GM12878 (cell line): ENCODE data around the gene ASCL4. TPM values are rescaled to one million over a fixed set of nuclear protein-coding genes. Genes with fewer than 3 reads are reported as not detected.

Experiments
- ATAC-seq: fragments of 200-7000 bp; cut with Tn5 transposase; 3 replicates; pipeline ENCODE4 v1.9.1; 2020; ENCODE audit warnings: mild to moderate bottlenecking, moderate library complexity
- Bru-seq: library from RNA; stranded (reverse); fragments of 400-500 nt; gene quantifications from one replicate; lab custom pipeline; 2021; lab: Mats Ljungman, UMichigan
- BruChase-seq, 2 experiments: library from RNA; stranded (reverse); fragments of 400-500 nt; gene quantifications; one replicate each; lab custom pipeline; 2021; lab: Mats Ljungman, UMichigan
- BruUV-seq: library from RNA; stranded (reverse); fragments of 400-500 nt; replicated peaks from 2 replicates; lab custom pipeline; 2021; lab: Mats Ljungman, UMichigan
- CTCF ChIA-PET: fragments of 300-600 bp; sonication (Branson Sonifier 250); formaldehyde crosslinking; extraction: SDS; loops from one replicate; lab custom pipeline; 2021; ENCODE audit warnings: inconsistent platforms; lab: Yijun Ruan, JAX
- POLR2A ChIA-PET: fragments of 350-600 bp; formaldehyde crosslinking; extraction: SDS; loops from one replicate; lab custom pipeline; 2021; ENCODE audit warnings: inconsistent platforms; lab: Charles Lee
- RAD21 ChIA-PET: fragments of 300-600 bp; sonication (Branson Sonifier 250); formaldehyde crosslinking; loops from one replicate; lab custom pipeline; 2023; ENCODE audit warnings: antibody characterized with exemption; ENCODE audit not compliant: unreplicated experiment; lab: Charles Lee
- SMC1A ChIA-PET: fragments of 300-600 bp; sonication (Branson Sonifier 250); formaldehyde crosslinking; loops from one replicate; lab custom pipeline; 2023; ENCODE audit not compliant: unreplicated experiment, uncharacterized antibody; lab: Charles Lee
- DNase-seq: peaks from one replicate; pipeline ENCODE4 v3.0.0-alpha.2; 2011; ENCODE audit warnings: low read depth, low spot score
- FAIRE-seq: peaks from 3 replicates; lab custom pipeline; 2011; peaks lifted over from hg19 to GRCh38; lab: Jason Lieb, UNC
- H2AFZ ChIP-seq: 2 replicates; pipeline ENCODE4 v1.6.0; 2011; ENCODE audit warnings: low read depth, low read length, control low read depth; ENCODE audit not compliant: control insufficient read depth
- H3K27ac ChIP-seq: 2 replicates; pipeline ENCODE4 v1.5.1; 2011; ENCODE audit warnings: control low read depth; ENCODE audit not compliant: control insufficient read depth, insufficient read depth
- H3K27me3 ChIP-seq, 2 experiments: replicated peaks in 1 of 2; 2 replicates each; pipeline versions ENCODE4 v1.6.0 to v1.6.1; 2011; ENCODE audit warnings: low read length in 1 of 2; ENCODE audit not compliant: control insufficient read depth in 2 of 2, insufficient read depth in 2 of 2
- H3K36me3 ChIP-seq, 2 experiments: 2 replicates each; pipeline ENCODE4 v1.5.1; 2011; ENCODE audit warnings: low read length in 1 of 2; ENCODE audit not compliant: control insufficient read depth in 2 of 2, insufficient read depth in 2 of 2
- H3K4me1 ChIP-seq: 2 replicates; pipeline ENCODE4 v1.6.1; 2011; ENCODE audit warnings: mild to moderate bottlenecking, low read length, moderate library complexity, mixed read lengths; ENCODE audit not compliant: control insufficient read depth, insufficient read depth
- H3K4me2 ChIP-seq: 2 replicates; pipeline ENCODE4 v1.6.0; 2011; ENCODE audit warnings: control low read depth; ENCODE audit not compliant: control insufficient read depth, insufficient read depth
- H3K4me3 ChIP-seq: fragments of 200-600 bp; sonication (generic); 2 replicates; pipeline ENCODE4 v1.5.1; 2016
- H3K79me2 ChIP-seq: 2 replicates; pipeline ENCODE4 v1.6.0; 2011; ENCODE audit warnings: low read length; ENCODE audit not compliant: control insufficient read depth, insufficient read depth
- H3K9ac ChIP-seq: 2 replicates; pipeline ENCODE4 v1.8.0; 2011; ENCODE audit warnings: low read length, control low read depth, mixed read lengths; ENCODE audit not compliant: control insufficient read depth, insufficient read depth
- H3K9me3 ChIP-seq: replicated peaks from 3 replicates; pipeline ENCODE4 v1.5.1; 2011; ENCODE audit warnings: mild to moderate bottlenecking, low read length; ENCODE audit not compliant: control insufficient read depth, insufficient read depth
- H4K20me1 ChIP-seq: 2 replicates; pipeline ENCODE4 v1.6.0; 2011; ENCODE audit not compliant: control insufficient read depth, insufficient read depth
- SREBF1 ChIP-seq: IDR thresholded peaks from 2 replicates; pipeline ENCODE4 v1.6.1; 2012; ENCODE audit warnings: mild to moderate bottlenecking, low read length
- WGBS: methylation state at CpG from one replicate; pipeline ENCODE4 v1.1.6; 2016; ENCODE audit warnings: low lambda C conversion rate; ENCODE audit not compliant: insufficient replicate concordance, insufficient coverage; ENCODE audit errors: missing lambda C conversion rate; 5-methylcytosine and 5-hydroxymethylcytosine counted together
- in situ Hi-C: fragments of 300-500 bp; cut with MboI; formaldehyde crosslinking; loops from 9 replicates; pipeline ENCODE4 v1.14.3; 2018; ENCODE audit warnings: mixed read lengths
- intact Hi-C: fragments of 100-400 bp; cut with micrococcal nuclease; formaldehyde crosslinking; loops from one replicate; pipeline ENCODE4 v1.14.2; 2022; ENCODE audit not compliant: unreplicated experiment
- long read RNA-seq, 2 experiments: library from polyadenylated mRNA; unstranded; transcript quantifications; one replicate each; pipeline ENCODE4 v2.0.0, GENCODE V29; 2019 to 2020
- polyA minus RNA-seq, 3 experiments: library from RNA; depleted of rRNA, polyadenylated mRNA; stranded (reverse); fragments of >200 nt; gene quantifications; 2 replicates each; pipeline ENCODE4 v1.2.3, GENCODE V29; 2011
- polyA plus RNA-seq, 11 experiments: library from polyadenylated mRNA; depleted of rRNA in 4 of 11; unstranded in 6 of 11; stranded (reverse) in 5 of 11; fragments of >200 nt; fragmentation: Nextera tagmentation in 4 of 11; fragmentation: Illumina TruSeq in 1 of 11; extraction: Ambion mirVana in 4 of 11; extraction: Trizol in 1 of 11; gene quantifications; 1 replicate in 1 of 11; 2 replicates in 10 of 11; pipeline versions ENCODE4 v1.2.1 to v1.2.3, GENCODE V29; 2011 to 2016; ENCODE audit warnings: inconsistent platforms in 2 of 11, missing spikeins in 2 of 11, low read depth in 1 of 11
- total RNA-seq, 4 experiments: library from RNA; depleted of rRNA in 3 of 4; stranded (reverse); fragments of >200 nt in 3 of 4; fragmentation: Illumina TruSeq in 1 of 4; extraction: Trizol in 1 of 4; gene quantifications; 2 replicates each; pipeline versions ENCODE4 v1.2.1 to v1.2.3, GENCODE V29; 2013 to 2021
- TF ChIP-seq, protein P1 (sequence below): IDR thresholded peaks from 2 replicates; pipeline ENCODE4 v1.6.1; 2012; ENCODE audit warnings: low read length, inconsistent platforms

ASCL4 gene, protein sequence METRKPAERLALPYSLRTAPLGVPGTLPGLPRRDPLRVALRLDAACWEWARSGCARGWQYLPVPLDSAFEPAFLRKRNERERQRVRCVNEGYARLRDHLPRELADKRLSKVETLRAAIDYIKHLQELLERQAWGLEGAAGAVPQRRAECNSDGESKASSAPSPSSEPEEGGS
- total RNA-seq (2013; cell fraction: nucleolus; rRNA removed) = not detected in 2 replicates
- total RNA-seq (2014; rRNA removed) (not detected in 2 replicates), total RNA-seq (2014; rRNA removed; fragmentation: Illumina TruSeq; extraction: Trizol) (not detected in 2 replicates), total RNA-seq (2021) (not detected in 2 replicates), polyA plus RNA-seq (2011; rRNA removed) (not detected in 2 replicates), polyA plus RNA-seq (2014; fragmentation: Illumina TruSeq; extraction: Trizol) (not detected in 2 replicates), polyA plus RNA-seq (2014; fragmentation: Nextera tagmentation; extraction: Ambion mirVana) (not detected), polyA plus RNA-seq (2014; rRNA removed) (not detected in 2 replicates), polyA plus RNA-seq (2016; fragmentation: Nextera tagmentation; extraction: Ambion mirVana) (not detected), polyA minus RNA-seq (2011; rRNA and poly(A)+ RNA removed) (not detected in 2 replicates), Bru-seq, nascent RNA (not detected), BruChase-seq, experiment 1, labeled RNA remaining after a 6-hour chase (percentile 19 among the genes with signal in this experiment), BruChase-seq, experiment 2, labeled RNA remaining after a 2-hour chase (not detected)
- polyA plus RNA-seq (2011; ENCODE audit: low read depth) = not detected
- not detected in 2 replicates for polyA plus RNA-seq (2011; cell fraction: cytosol; rRNA removed)
- not detected in 2 replicates for polyA plus RNA-seq (2011; cell fraction: nucleus; rRNA removed)
- polyA plus RNA-seq (2012) = not detected in 2 replicates
- polyA minus RNA-seq (2011; cell fraction: cytosol; rRNA and poly(A)+ RNA removed) = not detected in 2 replicates
- not detected in 2 replicates for polyA minus RNA-seq (2011; cell fraction: nucleus; rRNA and poly(A)+ RNA removed)
- long read RNA-seq, experiment 1 = 0 reads
- long read RNA-seq, experiment 2 = 0 reads

DNA sequence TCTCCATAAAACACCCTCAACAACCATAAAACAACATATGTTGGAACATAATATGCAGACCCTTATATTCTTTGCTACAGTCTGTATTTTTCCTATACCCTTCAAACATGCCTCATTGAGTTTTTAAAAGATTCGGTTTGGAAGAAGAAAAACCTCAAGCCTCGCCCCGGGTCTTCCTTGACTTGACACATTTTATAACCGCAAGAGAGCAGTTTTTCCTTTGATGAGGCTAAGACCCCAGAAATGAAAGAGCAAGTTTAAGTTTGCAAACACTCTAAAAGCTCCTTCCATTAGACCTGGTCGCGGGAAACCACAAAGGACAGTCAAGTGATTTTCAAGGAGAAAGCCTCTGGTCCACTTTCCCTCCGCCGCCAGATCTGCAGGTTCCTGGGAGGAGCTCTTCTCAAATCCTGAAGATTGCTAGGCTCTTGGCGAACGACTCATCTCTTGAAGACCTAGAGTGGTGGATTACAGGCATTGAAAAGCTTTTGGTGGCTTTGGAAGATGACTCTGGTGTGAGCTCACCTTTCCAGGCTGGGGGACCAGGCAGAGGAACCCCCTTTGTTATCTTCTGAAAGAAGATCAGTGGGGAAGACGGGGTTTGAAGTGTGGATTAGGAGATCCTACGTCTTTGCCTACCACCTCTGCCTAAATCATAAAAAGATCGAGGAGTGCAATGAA is at the start of gene ASCL4:
TSS of gene ASCL4 (plus strand) at position 356 of the 681 bp plus-strand sequence. CDS start 515 bp downstream, outside the sequence.
- CTCF ChIA-PET = no interaction called here

More for the DNA sequence above, at the start of gene ASCL4:
- Histone ChIP-seq H3K27me3 (peaks cover 3 to 4% of the 10 kb centered on the region in 2 experiments; a peak in 3 of 4 replicates), H3K4me2 (no peak within 1 kb of the TSS), H3K79me2 (no peaks in the 10 kb centered on the region), H3K27ac (no peak within 1 kb of the TSS), H3K36me3 (no peaks in the 10 kb centered on the region), H4K20me1 (no peaks in the 10 kb centered on the region; the same call in 1 of the 2 replicates), H2AFZ (no peak within 1 kb of the TSS), H3K4me1 (peaks cover 9% of the 10 kb centered on the region), H3K4me3 (no peak within 1 kb of the TSS), H3K9ac (no peak within 1 kb of the TSS), H3K9me3 (no peaks in the 10 kb centered on the region; the same call in 2 of the 3 replicates)
- FAIRE-seq (no peak), DNase-seq (no peak), ATAC-seq (no peak)
- TF ChIP-seq, protein P1, sequence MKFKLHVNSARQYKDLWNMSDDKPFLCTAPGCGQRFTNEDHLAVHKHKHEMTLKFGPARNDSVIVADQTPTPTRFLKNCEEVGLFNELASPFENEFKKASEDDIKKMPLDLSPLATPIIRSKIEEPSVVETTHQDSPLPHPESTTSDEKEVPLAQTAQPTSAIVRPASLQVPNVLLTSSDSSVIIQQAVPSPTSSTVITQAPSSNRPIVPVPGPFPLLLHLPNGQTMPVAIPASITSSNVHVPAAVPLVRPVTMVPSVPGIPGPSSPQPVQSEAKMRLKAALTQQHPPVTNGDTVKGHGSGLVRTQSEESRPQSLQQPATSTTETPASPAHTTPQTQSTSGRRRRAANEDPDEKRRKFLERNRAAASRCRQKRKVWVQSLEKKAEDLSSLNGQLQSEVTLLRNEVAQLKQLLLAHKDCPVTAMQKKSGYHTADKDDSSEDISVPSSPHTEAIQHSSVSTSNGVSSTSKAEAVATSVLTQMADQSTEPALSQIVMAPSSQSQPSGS = no peak
- no peak for TF ChIP-seq SREBF1
- ChIA-PET RAD21 (no interaction called here), SMC1A (no interaction called here), POLR2A (no interaction called here)
- no TSS peak for BruUV-seq
- 54% methylated on average over 13 of the region's 13 CpGs for WGBS
- intact Hi-C loops (no loop called here), in situ Hi-C loops (no loop called here)
